HG02870 (cell line): ENCODE data around the gene MAST4.

ENCODE experiments used
- ATAC-seq: cut with Tn5 transposase; IDR thresholded peaks from one replicate; pipeline ENCODE4 v1.9.1; 2021; ENCODE audit warnings: mild to moderate bottlenecking, moderate library complexity; ENCODE audit not compliant: unreplicated experiment

Gene MAST4

DNA sequence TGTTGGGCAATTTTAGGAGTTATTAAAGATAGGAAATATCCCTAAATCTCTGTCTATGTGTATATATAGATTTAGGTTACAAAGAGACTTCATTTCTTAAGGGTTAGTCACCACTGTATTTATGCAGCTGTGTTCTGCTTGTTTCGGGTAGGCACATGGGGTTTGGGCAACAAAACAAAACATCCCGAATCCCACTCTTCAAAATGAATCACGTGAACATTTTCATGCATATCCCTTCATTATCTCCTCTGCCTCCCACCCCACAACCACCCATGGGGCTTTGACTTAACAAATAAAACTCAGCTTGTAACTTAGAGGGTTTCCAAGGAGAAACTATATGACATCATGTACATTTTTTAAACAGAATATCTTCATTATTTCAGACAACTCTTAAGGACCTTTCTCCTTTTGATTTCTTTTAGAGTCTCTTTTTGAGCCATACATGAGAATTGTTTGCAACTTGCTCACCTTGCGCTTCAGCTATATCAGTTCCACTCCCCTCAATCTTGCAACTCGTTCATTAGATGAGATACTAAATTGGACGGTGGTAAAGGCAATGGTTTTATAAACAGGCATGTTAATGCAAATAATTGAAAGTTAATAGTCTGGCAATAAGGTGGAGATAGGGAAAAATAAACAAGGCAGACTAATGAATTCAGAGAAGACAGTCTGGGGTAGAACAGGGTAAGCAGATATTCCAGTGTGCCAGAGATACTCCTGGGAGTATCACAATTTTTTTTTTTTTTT, 463.7 kb downstream of the MAST4 start:
- no peak for ATAC-seq

DNA sequence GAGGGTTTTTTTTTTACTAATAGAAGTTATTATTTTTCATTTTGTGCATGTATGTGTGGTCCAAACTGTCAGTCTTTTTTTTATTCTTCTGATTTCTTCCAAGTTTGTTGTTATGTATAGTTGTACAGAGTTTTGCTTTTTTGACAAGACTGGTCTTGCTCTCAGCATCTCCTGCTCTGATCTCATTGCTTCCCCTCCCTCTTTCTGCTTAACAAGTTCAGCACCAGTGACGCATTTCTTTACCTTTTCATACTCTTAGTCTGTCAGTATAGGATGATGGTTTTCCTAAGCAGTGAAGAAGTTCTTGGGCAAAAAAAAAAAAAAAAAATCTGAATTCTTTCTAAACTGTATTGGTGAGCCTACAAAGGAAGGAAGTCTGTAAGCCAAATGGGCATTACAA, 465.3 kb downstream of the MAST4 start:
- ATAC-seq: no peak

DNA sequence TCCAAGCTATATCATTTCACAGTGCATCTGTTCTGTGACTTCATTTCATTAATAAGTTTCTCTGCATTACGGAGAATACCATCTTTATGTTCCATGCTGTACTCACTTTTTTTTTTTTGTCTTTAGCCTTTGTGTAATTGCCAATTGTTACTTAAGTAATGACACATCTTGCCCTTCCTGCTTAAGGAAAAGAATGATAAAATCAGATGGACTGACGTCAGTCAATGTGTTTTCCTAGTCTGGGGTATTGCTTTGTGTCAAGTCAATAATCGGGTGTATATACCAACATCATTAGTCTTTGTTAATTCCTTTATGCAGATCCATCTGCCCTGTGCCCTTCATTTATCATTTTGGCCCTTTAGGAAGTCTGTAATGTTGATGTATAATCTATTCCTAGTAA, 466.9 kb downstream of the MAST4 start:
- no peak for ATAC-seq

DNA sequence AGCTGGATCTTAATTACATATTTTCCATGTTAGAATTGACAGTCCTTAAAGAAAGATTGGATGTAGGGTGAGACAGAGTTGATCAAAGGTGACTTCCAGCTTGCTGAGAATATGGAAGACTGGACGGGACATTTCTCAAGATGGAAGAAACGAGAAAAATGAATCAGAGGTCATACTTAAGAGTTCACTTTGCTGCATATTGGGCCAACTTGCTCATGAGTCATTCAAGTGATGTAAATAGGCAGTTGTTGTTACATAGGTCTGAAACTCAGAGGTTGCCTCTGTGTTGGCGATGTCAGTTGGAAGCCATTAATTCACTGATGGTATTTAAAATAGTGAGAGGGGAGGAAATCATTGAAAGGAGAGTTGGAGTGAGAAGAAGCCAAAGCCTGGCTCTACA, 467.6 kb downstream of the MAST4 start:
- ATAC-seq: no peak

DNA sequence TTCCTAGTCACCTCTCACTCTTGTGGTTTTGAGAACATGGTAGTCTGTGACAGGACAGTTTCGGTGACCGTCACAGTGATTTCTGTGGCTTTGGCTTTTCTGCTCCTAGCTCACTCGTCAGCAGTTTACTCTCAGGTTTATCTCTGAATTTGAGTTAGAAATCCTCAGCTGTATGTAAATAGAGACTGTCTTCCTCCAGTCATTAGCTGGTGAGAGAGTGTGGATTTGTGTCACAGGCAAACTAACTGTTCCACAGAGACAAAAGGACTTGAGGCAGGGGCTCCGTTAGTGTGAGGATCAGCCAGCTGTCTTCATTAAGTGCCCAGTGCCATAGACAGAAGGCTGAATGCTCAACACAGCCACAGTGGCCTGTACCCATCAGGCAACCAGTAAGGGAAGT, 469.0 kb downstream of the MAST4 start:
- ATAC-seq: no peak

- no peak for ATAC-seq
Observed at GRCh38 chr5:67065696-67066095, 469.5 kb downstream of the MAST4 start.

- ATAC-seq: no peak
Observed at GRCh38 chr5:67066815-67067214, 470.6 kb downstream of the MAST4 start.

DNA sequence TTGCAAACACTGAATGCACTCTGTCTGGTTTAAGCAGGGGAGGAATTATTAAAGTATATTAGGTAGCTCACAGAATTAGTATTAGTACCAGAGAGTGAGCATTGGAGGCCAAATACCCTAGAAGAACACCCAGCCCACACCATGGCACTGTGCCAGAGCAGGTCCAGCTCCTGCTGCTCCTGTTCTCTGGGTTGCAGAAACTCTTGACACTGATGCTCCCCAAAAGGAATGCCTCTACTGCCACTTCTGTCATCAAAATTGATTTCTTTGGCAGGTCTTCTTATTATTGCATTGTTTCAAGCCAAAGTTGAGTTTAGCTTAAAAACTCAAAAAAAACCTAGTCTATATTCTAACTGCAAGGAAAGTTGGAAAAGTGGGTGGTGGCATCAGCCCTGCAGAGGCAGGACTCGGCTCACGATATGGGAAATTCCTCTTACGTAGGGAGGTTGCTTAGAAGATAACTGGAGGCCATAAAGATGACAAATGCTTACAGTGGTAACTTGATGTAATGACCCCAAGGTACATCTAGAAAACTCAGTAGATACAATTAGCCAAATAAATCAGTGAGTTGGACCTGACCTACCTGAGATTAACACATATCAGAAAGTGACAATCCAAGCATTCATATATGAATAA, 477.0 kb downstream of the MAST4 start:
- no peak for ATAC-seq

GRCh38 chr5:67077296-67077695, 481.1 kb downstream of the MAST4 start:
- ATAC-seq: no peak

GRCh38 chr5:67081261-67081660, 485.1 kb downstream of the MAST4 start:
- ATAC-seq: no peak

DNA sequence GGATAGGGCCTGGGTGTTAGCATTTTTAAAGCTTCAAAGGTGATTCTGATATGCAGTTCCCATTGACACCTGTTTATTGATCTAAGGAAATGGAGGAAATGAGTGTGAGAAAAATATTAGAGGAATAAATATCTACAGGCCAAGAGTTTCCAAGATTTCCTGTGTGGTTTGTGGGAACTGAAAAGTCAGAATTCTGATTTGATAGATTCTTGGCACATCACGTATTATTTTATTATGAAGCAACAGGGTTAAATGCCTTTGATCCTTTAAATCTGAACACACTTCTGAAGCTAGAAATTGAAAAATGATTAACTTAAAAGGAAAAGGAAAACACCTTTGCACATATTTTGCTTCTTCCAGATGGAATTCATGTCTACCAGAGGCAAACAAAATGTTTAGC, 486.7 kb downstream of the MAST4 start:
- no peak for ATAC-seq

- ATAC-seq: no peak
Observed at GRCh38 chr5:67085616-67086015, 489.4 kb downstream of the MAST4 start.

DNA sequence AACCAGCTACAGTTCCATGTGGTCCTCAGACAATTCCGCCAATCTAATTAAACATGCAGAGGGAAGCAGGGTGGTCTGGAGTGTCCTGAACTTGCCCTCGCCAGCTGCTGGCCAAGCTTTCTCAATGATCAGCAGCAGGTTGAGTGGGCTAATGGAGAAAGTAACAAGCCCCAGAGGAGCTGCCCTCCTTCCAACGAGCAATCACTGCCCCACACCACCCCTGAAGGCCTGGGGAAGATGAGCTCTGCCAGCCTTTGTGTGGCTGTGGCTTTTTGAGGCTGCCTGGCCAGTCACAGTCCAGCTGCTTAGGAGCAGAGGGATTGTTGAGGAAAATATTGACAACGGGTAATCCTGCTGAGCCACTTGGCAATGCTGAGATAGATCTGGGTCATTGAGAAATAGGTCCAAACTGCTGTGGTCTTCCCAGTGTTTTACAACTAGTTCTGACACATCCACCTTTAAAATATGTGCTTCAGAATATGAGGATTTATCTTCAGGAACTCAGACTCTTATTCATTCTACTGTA, 493.1 kb downstream of the MAST4 start:
- ATAC-seq: no peak

GRCh38 chr5:67090040-67090439, 493.8 kb downstream of the MAST4 start:
- ATAC-seq: no peak

DNA sequence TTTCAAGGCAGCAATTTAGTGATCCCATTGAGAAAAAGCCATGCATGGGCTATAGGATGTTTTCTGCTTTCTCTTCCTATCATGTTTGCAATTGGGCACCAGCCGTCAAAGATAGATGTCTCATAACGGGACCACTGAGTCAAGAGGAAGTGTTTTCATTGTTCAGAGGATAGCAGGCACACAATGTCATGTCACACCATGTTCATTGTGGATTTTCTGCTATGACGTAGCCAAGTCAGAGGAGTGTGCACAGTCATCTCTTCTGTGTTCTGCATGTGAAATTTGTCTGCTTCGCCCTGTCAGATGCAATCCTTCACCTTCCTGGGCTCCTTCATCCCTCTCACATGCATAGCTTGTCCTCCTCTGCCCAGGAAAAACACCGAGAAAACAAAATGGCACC, 494.4 kb downstream of the MAST4 start:
- no peak for ATAC-seq

DNA sequence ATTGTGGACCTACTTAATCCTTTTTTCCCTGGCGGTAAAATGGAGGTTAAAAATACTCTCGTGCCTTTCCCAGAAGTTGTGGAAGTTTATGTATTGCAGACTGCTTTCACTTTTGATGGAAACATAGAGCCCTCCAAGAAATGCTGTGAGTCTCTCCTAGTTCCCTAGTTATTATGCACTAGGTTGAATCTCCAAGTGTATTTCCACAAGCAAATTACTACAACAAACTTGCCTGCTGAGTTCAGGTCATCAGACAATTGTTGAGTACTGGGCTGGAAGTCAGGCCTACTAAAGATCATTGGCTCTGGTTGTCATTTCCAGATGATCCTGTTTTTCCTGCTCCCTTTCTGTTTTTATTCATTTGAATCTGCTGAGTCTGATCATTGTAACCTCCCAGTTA, 496.3 kb downstream of the MAST4 start:
- ATAC-seq: no peak

DNA sequence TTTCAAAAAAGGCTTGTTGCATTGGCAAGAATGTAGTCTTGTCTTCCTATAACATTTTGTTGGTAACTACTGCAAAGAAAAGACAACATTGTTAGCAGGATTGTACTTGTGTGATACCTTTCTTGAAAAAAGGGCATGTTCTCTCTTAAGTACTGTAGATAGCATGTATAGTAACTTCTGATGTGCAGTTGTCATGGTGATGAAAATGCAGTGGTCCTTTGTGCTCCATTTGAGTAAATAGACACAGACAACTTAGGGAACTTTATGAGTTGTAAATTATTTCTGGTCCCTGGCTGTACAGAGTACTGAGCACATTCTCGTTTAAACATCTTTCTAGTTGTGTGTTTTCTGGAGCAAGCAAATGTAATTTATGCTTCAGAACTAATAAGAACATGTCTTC, 497.1 kb downstream of the MAST4 start:
- ATAC-seq: no peak

- ATAC-seq: no peak
Observed at GRCh38 chr5:67094476-67095300, 498.5 kb downstream of the MAST4 start.

GRCh38 chr5:67095346-67096171, 499.4 kb downstream of the MAST4 start:
- no peak for ATAC-seq

GRCh38 chr5:67098656-67099055, 502.5 kb downstream of the MAST4 start:
- ATAC-seq: no peak

DNA sequence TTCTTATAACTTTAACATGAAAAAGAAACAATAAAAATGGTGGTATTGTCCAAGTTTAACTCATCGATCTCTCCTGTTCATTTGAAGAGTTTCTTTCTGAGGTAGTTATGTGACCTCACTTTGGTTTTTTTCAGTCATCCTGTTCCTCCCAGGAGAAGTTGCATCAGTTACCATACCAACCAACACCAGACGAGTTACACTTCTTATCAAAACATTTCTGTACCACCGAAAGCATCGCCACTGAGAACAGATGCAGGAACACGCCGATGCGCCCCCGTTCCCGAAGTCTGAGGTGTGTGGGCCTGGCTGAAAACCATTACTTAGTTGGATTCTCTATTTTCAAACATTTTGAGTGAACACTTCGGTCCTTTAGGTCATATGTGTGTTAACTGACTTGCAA, 504.1 kb downstream of the MAST4 start:
- ATAC-seq: no peak
